NOMO-1 (cell line): ENCODE data around the gene TMED10.
"Not testable (repeated sequence)": the region's sequence is repeated elsewhere in the genome, so short reads cannot be mapped to it uniquely, and the experiment has no call there.

Source experiments
- DNase-seq, 2 experiments: peaks; one replicate each; lab custom pipeline; 2025; ENCODE audit not compliant: unreplicated experiment in 2 of 2; lab: John Stamatoyannopoulos, UW

TMED10 gene

GRCh38 chr14:75196064-75196463 lies 19.7 kb upstream of the TMED10 start:
- DNase-seq, result no peak

- DNase-seq, result no peak
Measured at GRCh38 chr14:75191100-75191499, 14.7 kb upstream of the TMED10 start.

GRCh38 chr14:75190023-75190422 lies 13.6 kb upstream of the TMED10 start:
- no peak for DNase-seq

- DNase-seq, result peak; percentile 78 to 99
Measured at GRCh38 chr14:75188520-75189268, 12.3 kb upstream of the TMED10 start.

- DNase-seq, result no peak
Measured at GRCh38 chr14:75188086-75188485, 11.7 kb upstream of the TMED10 start.

- no peak for DNase-seq
Measured at GRCh38 chr14:75186953-75187352, 10.5 kb upstream of the TMED10 start.

GRCh38 chr14:75185251-75186040 lies 9.0 kb upstream of the TMED10 start:
- DNase-seq, result no peak

- peak; percentile 84 to 98 for DNase-seq
Measured at GRCh38 chr14:75184492-75184891, 8.1 kb upstream of the TMED10 start.

GRCh38 chr14:75184039-75184438 lies 7.6 kb upstream of the TMED10 start:
- no peak for DNase-seq

- DNase-seq, result no peak
Measured at GRCh38 chr14:75183225-75183624, 6.8 kb upstream of the TMED10 start.

GRCh38 chr14:75182821-75183220 lies 6.4 kb upstream of the TMED10 start:
- peak; percentile 94 to 96 for DNase-seq

- DNase-seq, result not testable (repeated sequence)
Measured at GRCh38 chr14:75182163-75182562, 5.8 kb upstream of the TMED10 start.

- DNase-seq, result no peak
Measured at GRCh38 chr14:75181293-75182062, 5.1 kb upstream of the TMED10 start.

- no peak for DNase-seq
Measured at GRCh38 chr14:75175677-75176141, 703 bp downstream of the TMED10 start.

- DNase-seq, result no peak
Measured at GRCh38 chr14:75174066-75174465, 2.3 kb downstream of the TMED10 start.

GRCh38 chr14:75170772-75171171 lies 5.6 kb downstream of the TMED10 start:
- no peak for DNase-seq

- DNase-seq, result no peak
Measured at GRCh38 chr14:75168586-75169335, 7.7 kb downstream of the TMED10 start.

GRCh38 chr14:75167325-75167724 lies 9.1 kb downstream of the TMED10 start:
- peak in 1 of 2 experiments; percentile 29 for DNase-seq

- DNase-seq, result no peak
Measured at GRCh38 chr14:75165586-75166391, 10.6 kb downstream of the TMED10 start.

GRCh38 chr14:75164809-75165208 lies 11.6 kb downstream of the TMED10 start:
- no peak for DNase-seq
